NCI-H2196 treated with DMSO at 0.1 percent for 48 hours (cell line): ENCODE data around the gene ARID1B.

Experiments used
- DNase-seq: peaks from one replicate; lab custom pipeline; 2025; ENCODE audit not compliant: unreplicated experiment; lab: John Stamatoyannopoulos, UW

ARID1B gene

DNA sequence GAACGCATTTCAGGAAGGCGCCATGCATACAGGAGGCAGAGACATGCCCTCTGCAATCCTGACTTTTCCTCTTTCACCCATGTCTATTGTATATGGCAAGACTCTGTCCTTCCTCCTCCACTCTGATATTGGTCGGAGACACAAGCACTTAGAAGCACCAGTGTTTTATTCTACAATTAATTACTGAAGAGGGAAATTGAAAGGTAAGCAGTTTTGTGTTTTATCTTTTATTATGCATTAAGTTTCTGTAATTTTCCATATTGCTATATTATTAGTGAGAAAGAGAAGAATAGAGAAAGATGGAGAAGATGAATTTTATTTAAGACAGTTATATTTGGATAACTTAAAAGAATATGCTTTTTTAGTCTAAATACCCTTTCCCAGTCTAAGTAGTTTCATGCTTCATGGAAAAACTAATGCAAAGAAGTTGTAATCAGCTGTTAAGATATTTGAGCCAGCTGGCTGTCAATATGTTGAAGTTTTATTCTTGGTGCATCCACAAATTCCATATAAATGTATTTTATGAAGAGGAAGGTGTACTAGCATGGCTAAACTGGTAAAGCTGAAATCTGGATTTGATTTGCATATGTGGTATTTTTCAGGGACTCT is 13.6 kb downstream of the ARID1B start:
- DNase-seq = no peak

DNA sequence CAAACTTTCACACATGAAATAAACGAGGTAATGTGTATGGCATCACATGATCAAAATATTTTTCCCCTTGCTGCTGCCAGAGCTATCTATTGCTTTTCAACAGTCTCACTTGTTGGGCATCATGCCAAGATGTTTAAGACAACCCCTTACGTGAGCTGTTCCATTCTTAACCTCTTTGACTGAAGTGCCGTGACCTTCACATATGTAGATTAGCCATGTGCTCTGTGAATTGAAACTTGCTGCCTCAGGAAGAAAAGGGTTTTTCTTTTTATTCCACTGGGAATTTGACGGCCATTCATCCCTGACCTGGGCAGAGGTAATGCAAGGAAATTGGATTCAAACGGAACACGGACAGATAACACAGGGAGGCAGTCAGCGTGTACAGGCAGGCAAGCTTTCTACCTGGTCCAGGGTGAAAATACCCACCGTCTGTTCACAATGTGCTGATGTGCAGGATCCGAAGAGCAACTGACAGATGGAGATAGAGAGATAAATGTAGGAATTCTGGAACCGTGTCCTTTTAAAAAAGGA is 14.2 kb downstream of the ARID1B start:
- no peak for DNase-seq

DNA sequence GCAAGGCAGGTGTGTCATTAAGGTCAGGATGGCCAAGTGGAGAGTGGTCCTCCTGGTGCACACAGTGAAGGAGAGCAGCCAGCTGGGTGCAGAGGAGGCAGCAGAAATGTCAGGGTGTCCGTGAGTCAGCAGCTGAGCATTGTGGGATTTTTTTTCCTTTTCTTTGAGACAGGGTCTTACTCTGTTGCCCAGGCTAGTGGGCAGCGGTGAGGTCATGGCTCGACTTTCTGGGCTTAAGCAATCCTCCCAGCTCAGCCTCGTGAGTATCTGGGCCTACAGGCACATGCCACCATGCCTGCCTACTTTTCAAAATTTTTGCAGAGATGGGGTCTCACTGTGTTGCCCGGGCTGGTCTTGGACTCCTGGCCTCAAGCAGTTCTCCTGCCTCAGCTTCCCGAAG is 16.0 kb downstream of the ARID1B start:
- no peak for DNase-seq

- DNase-seq = no peak
Observed at GRCh38 chr6:156794546-156795354, 17.6 kb downstream of the ARID1B start.

- no peak for DNase-seq
Observed at GRCh38 chr6:156795825-156796224, 18.6 kb downstream of the ARID1B start.

- no peak for DNase-seq
Observed at GRCh38 chr6:156796627-156797026, 19.4 kb downstream of the ARID1B start.

GRCh38 chr6:156797901-156798735 is 20.9 kb downstream of the ARID1B start:
- DNase-seq = no peak

DNA sequence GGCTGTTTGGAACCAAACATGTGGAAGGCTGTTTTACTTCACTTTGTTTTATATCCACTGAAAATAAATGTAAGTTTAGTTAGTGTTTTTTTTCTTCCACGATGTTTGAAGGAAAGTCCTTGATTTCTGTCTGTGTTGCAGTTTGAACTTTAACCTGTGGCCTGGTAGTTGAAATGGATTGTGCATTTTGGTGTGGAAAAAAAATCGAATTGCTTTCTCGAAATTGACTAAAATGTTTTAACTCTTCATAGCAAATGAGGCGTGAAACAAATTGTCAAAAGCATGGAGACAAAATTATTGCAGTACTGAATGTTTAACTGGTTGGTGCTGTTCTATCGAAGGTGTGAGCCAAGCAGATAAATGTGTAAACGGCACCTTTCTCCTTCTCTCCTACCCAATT is 24.5 kb downstream of the ARID1B start:
- DNase-seq = no peak

GRCh38 chr6:156803353-156803752 is 26.2 kb downstream of the ARID1B start:
- DNase-seq = no peak

- DNase-seq = no peak
Observed at GRCh38 chr6:156804402-156804801, 27.2 kb downstream of the ARID1B start.

DNA sequence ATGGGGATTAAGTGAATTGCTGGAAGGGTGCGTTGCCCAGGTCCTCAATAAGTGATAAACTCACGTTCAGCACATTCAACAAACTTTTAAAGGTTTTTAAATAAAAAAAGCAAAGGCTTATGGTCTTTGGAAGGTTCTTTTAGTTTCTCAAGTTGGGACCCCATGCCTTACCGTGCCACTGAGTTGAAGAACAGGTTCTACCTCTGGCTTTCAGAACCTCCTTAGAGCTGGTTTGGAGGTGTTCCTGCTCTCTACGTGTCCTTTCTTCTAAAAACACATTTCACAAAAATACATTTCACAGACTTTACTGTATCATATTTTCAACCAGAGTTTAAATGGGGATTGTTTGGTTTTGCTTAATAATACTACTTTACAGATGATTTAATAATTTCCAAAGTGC is 29.0 kb downstream of the ARID1B start:
- DNase-seq = no peak

- DNase-seq = no peak
Observed at GRCh38 chr6:156807028-156807427, 29.9 kb downstream of the ARID1B start.

DNA sequence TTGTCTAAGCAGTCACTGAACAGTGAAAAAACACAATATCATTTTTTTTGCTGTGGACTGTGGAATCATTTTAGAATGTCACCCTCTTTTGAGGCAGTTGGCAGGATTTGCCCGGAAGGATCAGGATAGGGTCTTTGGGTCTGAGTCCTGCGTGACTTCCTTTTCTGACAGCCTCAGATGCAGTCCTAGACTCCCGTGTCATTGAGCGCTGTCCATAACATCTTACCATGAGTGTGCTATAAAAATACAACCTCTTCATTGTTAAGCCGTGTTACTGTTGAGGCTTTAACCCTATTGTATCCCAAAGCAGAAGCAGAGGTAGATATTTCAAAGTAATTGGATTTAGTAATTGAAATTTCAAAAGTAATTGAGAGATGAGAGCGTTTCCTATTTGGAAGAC is 30.6 kb downstream of the ARID1B start:
- no peak for DNase-seq

DNA sequence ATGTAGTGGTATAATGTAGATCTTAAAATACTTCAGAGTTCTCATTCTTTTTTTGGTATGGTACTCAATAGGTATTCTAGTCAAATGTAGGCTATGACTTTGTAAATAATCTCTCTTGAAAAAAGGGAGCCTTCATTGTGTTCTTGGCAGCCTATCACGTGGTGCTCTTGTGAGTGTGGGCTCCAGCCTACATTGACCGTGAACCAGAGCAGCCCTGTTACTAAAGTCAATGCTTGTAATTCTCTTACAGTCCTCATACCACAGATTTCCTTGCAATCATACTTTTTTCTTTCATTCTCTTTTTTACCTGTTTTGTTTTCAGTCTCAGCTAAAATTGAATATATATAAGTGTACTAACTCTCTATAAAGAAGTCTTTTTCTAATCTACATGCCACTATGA is 31.1 kb downstream of the ARID1B start:
- no peak for DNase-seq

- no peak for DNase-seq
Observed at GRCh38 chr6:156809034-156809433, 31.9 kb downstream of the ARID1B start.

GRCh38 chr6:156809446-156810178 is 32.4 kb downstream of the ARID1B start:
- DNase-seq = no peak

- no peak for DNase-seq
Observed at GRCh38 chr6:156814036-156814581, 36.9 kb downstream of the ARID1B start.

GRCh38 chr6:156816505-156816904 is 39.3 kb downstream of the ARID1B start:
- DNase-seq = no peak

GRCh38 chr6:156820089-156820798 is 43.1 kb downstream of the ARID1B start:
- DNase-seq = no peak

DNA sequence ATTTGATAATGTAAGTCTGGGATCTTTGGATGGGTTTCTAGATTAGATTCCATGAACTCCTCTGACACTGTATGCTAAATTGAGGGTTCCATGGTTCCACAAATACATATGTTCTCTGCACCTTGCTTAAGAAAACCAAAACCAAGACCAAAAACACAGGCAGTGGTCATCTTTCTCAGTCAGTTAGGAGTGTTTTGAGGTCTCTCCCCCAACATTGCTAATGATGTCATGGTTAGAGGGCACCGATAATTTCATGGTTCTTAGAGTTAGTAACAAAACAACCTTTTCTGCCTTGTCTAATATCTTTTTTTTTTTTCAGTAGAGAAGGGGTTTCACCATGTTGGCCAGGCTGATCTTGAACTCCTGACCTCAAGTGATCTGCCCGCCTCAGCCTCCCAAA is 44.5 kb downstream of the ARID1B start:
- no peak for DNase-seq
